ENCODE results near the gene PIP5KL1. TPM values are rescaled to one million over a fixed set of nuclear protein-coding genes. Genes with fewer than 3 reads are reported as not detected.

PIP5KL1 gene
- total RNA-seq, 2 donors from 2014 or later = 0.20 TPM; not detected in 1

GRCh38 chr9:127905004-127905728 lies 25.4 kb downstream of the PIP5KL1 start:
- no peak for DNase-seq (ENCODE audit: low spot score)
- H3K4me1 ChIP-seq = peaks cover 0 to 45% of the 10 kb centered on the region in 2 donors

GRCh38 chr9:127904561-127905003 lies 26.0 kb downstream of the PIP5KL1 start:
- H3K4me3 ChIP-seq = no peak overlapping the region
- DNase-seq (ENCODE audit: low spot score) = no peak
- peaks cover 0 to 51% of the 10 kb centered on the region in 2 donors for H3K4me1 ChIP-seq
- TF ChIP-seq CTCF (IDR thresholded peaks at IDR 0.05) = no peak
- H3K27me3 ChIP-seq = no peaks in the 10 kb centered on the region
- H3K27ac ChIP-seq = peak overlapping the region; percentile 38 to 63
- H3K36me3 ChIP-seq = peaks cover 15% of the 10 kb centered on the region
- H3K9me3 ChIP-seq = no peaks in the 10 kb centered on the region

More at GRCh38 chr9:127905004-127905728, 25.4 kb downstream of the PIP5KL1 start:
- peaks cover 19% of the 10 kb centered on the region for H3K36me3 ChIP-seq
- no peak for TF ChIP-seq CTCF (IDR thresholded peaks at IDR 0.05)
- H3K27ac ChIP-seq = peak overlapping the region; percentile 38 to 63
- no peaks in the 10 kb centered on the region for H3K27me3 ChIP-seq
- H3K9me3 ChIP-seq = no peaks in the 10 kb centered on the region
- H3K4me3 ChIP-seq = no peak overlapping the region

- peaks cover 0 to 54% of the 10 kb centered on the region in 2 donors for H3K4me1 ChIP-seq
- H3K4me3 ChIP-seq = no peak overlapping the region
- TF ChIP-seq CTCF (IDR thresholded peaks at IDR 0.05) = no peak
These were observed 26.8 kb downstream of the PIP5KL1 start for GRCh38 chr9:127903557-127904475.

GRCh38 chr9:127899128-127899943 lies 31.2 kb downstream of the PIP5KL1 start, which contains the start of gene ST6GALNAC6:
Gene ST6GALNAC6 (minus strand): TSS chr9:127899603. CDS start chr9:127897981, 1,622 bp downstream.
- Histone ChIP-seq H3K4me1 (peaks cover 0 to 50% of the 10 kb centered on the region in 2 donors), H3K4me3 (peak within 1 kb of the TSS; percentile 95 to 99), H3K36me3 (peaks cover 20% of the 10 kb centered on the region), H3K27ac (peak within 1 kb of the TSS; percentile 95 to 96), H3K27me3 (no peaks in the 10 kb centered on the region), H3K9me3 (no peaks in the 10 kb centered on the region)
- DNase-seq (ENCODE audit: low spot score) = no peak
- peak in 1 of 2 donors; percentile 14 for TF ChIP-seq CTCF (IDR thresholded peaks at IDR 0.05)

More at GRCh38 chr9:127903557-127904475, 26.8 kb downstream of the PIP5KL1 start:
- Histone ChIP-seq H3K27ac (peak overlapping the region; percentile 63 to 77), H3K27me3 (no peaks in the 10 kb centered on the region), H3K9me3 (no peaks in the 10 kb centered on the region), H3K36me3 (peaks cover 11% of the 10 kb centered on the region)
- peak; percentile 90 for DNase-seq (ENCODE audit: low spot score)
